GM12878 (cell line): ENCODE measurements around the gene RYR2.

ENCODE experiments used
- BRCA1 ChIP-seq: IDR thresholded peaks from 2 replicates; pipeline ENCODE4 v1.6.1; 2011; ENCODE audit warnings: low read depth, low read length, improper control_type of control experiment
- CEBPB ChIP-seq, 2 experiments: fragments of 150-350 bp in 1 of 2; IDR thresholded peaks; 2 replicates each; pipeline ENCODE4 v1.6.1; 2012 to 2014; ENCODE audit warnings: low read depth in 2 of 2, low read length in 2 of 2, borderline replicate concordance in 1 of 2, inconsistent platforms in 1 of 2
- JUNB ChIP-seq: IDR thresholded peaks from 2 replicates; pipeline ENCODE4 v1.6.1; 2016; ENCODE audit warnings: antibody characterized with exemption, mild to moderate bottlenecking
- NFYA ChIP-seq: IDR thresholded peaks from 2 replicates; pipeline ENCODE4 v1.6.1; 2011; ENCODE audit warnings: low read depth, mild to moderate bottlenecking, low read length, improper control_type of control experiment, borderline replicate concordance
- POLR2A ChIP-seq: IDR thresholded peaks from 2 replicates; pipeline ENCODE4 v1.6.1; 2011; ENCODE audit warnings: low read depth, mild to moderate bottlenecking, low read length
- POLR2AphosphoS2 ChIP-seq: IDR thresholded peaks from 2 replicates; pipeline ENCODE4 v1.6.1; 2011; ENCODE audit warnings: low read depth, mild to moderate bottlenecking, low read length, improper control_type of control experiment, moderate library complexity
- RAD21 ChIP-seq: IDR thresholded peaks from 2 replicates; pipeline ENCODE4 v1.6.1; 2011; ENCODE audit warnings: mild to moderate bottlenecking, low read depth, low read length, moderate library complexity; ENCODE audit not compliant: insufficient read depth
- RELA ChIP-seq: fragments of 450-650 bp; IDR thresholded peaks from 2 replicates; pipeline ENCODE4 v1.8.0; 2014; ENCODE audit warnings: borderline replicate concordance; ENCODE audit not compliant: partially characterized antibody
- ZBTB4 ChIP-seq: fragments of 450-650 bp; formaldehyde crosslinking; IDR thresholded peaks from 2 replicates; pipeline ENCODE4 v1.4.0; 2022; ENCODE audit warnings: mild to moderate bottlenecking, moderate library complexity
- TF ChIP-seq, protein P1 (sequence below): IDR thresholded peaks from 2 replicates; pipeline ENCODE4 v1.6.1; 2012; ENCODE audit warnings: low read length, inconsistent platforms
- TF ChIP-seq, protein P2 (sequence below), 3 experiments: IDR thresholded peaks in 2 of 3; conservative IDR thresholded peaks in 1 of 3; 2 replicates each; pipeline ENCODE4 v1.5.1; 2011; ENCODE audit warnings: low read depth in 3 of 3, low read length in 3 of 3, mild to moderate bottlenecking in 3 of 3, control low read depth in 2 of 3, moderate library complexity in 2 of 3, inconsistent platforms in 1 of 3, mixed read lengths in 1 of 3; ENCODE audit not compliant: control insufficient read depth in 2 of 3, insufficient read depth in 1 of 3; ENCODE audit errors: extremely low read depth in 1 of 3

GRCh38 chr1:237353918-237354317 is 311.9 kb downstream of the RYR2 start:
- no peak for TF ChIP-seq NFYA
- TF ChIP-seq POLR2AphosphoS2: no peak
- TF ChIP-seq JUNB: no peak
- no peak for TF ChIP-seq RAD21
- no peak for TF ChIP-seq POLR2A
- no peak for TF ChIP-seq ZBTB4 (CRISPR knock-in tag)
- TF ChIP-seq, protein P1, sequence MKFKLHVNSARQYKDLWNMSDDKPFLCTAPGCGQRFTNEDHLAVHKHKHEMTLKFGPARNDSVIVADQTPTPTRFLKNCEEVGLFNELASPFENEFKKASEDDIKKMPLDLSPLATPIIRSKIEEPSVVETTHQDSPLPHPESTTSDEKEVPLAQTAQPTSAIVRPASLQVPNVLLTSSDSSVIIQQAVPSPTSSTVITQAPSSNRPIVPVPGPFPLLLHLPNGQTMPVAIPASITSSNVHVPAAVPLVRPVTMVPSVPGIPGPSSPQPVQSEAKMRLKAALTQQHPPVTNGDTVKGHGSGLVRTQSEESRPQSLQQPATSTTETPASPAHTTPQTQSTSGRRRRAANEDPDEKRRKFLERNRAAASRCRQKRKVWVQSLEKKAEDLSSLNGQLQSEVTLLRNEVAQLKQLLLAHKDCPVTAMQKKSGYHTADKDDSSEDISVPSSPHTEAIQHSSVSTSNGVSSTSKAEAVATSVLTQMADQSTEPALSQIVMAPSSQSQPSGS: no peak
- no peak for TF ChIP-seq BRCA1
- TF ChIP-seq CEBPB (IDR thresholded peaks at IDR 0.05; ENCODE audit: borderline replicate concordance in 1 of 2, low read depth in 2 of 2, low read length in 2 of 2): no peak
- TF ChIP-seq RELA: no peak
- TF ChIP-seq, protein P2, sequence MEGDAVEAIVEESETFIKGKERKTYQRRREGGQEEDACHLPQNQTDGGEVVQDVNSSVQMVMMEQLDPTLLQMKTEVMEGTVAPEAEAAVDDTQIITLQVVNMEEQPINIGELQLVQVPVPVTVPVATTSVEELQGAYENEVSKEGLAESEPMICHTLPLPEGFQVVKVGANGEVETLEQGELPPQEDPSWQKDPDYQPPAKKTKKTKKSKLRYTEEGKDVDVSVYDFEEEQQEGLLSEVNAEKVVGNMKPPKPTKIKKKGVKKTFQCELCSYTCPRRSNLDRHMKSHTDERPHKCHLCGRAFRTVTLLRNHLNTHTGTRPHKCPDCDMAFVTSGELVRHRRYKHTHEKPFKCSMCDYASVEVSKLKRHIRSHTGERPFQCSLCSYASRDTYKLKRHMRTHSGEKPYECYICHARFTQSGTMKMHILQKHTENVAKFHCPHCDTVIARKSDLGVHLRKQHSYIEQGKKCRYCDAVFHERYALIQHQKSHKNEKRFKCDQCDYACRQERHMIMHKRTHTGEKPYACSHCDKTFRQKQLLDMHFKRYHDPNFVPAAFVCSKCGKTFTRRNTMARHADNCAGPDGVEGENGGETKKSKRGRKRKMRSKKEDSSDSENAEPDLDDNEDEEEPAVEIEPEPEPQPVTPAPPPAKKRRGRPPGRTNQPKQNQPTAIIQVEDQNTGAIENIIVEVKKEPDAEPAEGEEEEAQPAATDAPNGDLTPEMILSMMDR (IDR thresholded peaks at IDR 0.05 in 2 of 3, conservative IDR thresholded peaks at IDR 0.05 in 1 of 3; ENCODE audit: control insufficient read depth in 2 of 3, extremely low read depth in 1 of 3, insufficient read depth in 1 of 3, low read depth in 3 of 3, low read length in 3 of 3): no peak
